ENCODE data around the gene DNAH14.
A peak's percentile ranks its signal among the peaks of the same experiment; 100 is the strongest.
"Not testable (repeated sequence)": the region's sequence is repeated elsewhere in the genome, so short reads cannot be mapped to it uniquely, and the experiment has no call there.

DNAH14 gene

GRCh38 chr1:224933584-224933983 lies 4.1 kb downstream of the DNAH14 start:
- Histone ChIP-seq H3K4me3 (ENCODE audit: control insufficient read depth in 1 of 7, extremely low read depth in 1 of 7, insufficient read depth in 4 of 7, low read depth in 2 of 7, low read length in 6 of 7) (no peak overlapping the region), H3K27ac (ENCODE audit: insufficient read depth in 1 of 2, low read depth in 1 of 2, low read length in 2 of 2, poor library complexity in 1 of 2, severe bottlenecking in 2 of 2) (no peak overlapping the region), H3K27me3 (replicated peaks in 2 of 5; ENCODE audit: control insufficient read depth in 4 of 5, insufficient read depth in 5 of 5, low read length in 4 of 5) (no peaks in the 10 kb centered on the region), H3K4me1 (ENCODE audit: control extremely low read depth in 1 of 4, control insufficient read depth in 4 of 4, insufficient read depth in 4 of 4, low read length in 3 of 4) (peaks cover 0 to 10% (median 6%) of the 10 kb centered on the region in 4 experiments), H3K9me3 (ENCODE audit: control extremely low read depth in 1 of 5, control insufficient read depth in 4 of 5, insufficient read depth in 2 of 5, low read depth in 1 of 5, low read length in 4 of 5) (peaks cover 9 to 42% (median 14%) of the 10 kb centered on the region in 5 experiments), H3K36me3 (ENCODE audit: control insufficient read depth in 4 of 4, insufficient read depth in 4 of 4, low read length in 3 of 4) (peaks cover 0 to 2% (median 0%) of the 10 kb centered on the region in 4 experiments)
- WGBS (ENCODE audit: insufficient coverage) = no CpG with 5 or more reads among the region's 4 CpGs
- CTCF ChIA-PET = no interaction called here
- POLR2A ChIA-PET = no interaction called here
- DNase-seq = no peak

GRCh38 chr1:224938652-224939051 lies 9.2 kb downstream of the DNAH14 start:
- H3K4me3 ChIP-seq (ENCODE audit: control insufficient read depth in 1 of 7, extremely low read depth in 1 of 7, insufficient read depth in 4 of 7, low read depth in 2 of 7, low read length in 6 of 7) = no peak overlapping the region
- H3K27me3 ChIP-seq (replicated peaks in 2 of 5; ENCODE audit: control insufficient read depth in 4 of 5, insufficient read depth in 5 of 5, low read length in 4 of 5) = no peaks in the 10 kb centered on the region
- no CpG with 5 or more reads among the region's 4 CpGs for WGBS (ENCODE audit: insufficient coverage)
- CTCF ChIA-PET = interaction anchor here (1.1 kb wide), 1 partner anchor 16 kb away, joined by 4 read pairs; no protein-coding TSS in a partner anchor
- H3K36me3 ChIP-seq (ENCODE audit: control insufficient read depth in 4 of 4, insufficient read depth in 4 of 4, low read length in 3 of 4) = peaks cover 0 to 2% (median 0%) of the 10 kb centered on the region in 4 experiments
- no peaks in the 10 kb centered on the region for H3K4me1 ChIP-seq (ENCODE audit: control extremely low read depth in 1 of 4, control insufficient read depth in 4 of 4, insufficient read depth in 4 of 4, low read length in 3 of 4)
- DNase-seq = no peak
- H3K9me3 ChIP-seq (ENCODE audit: control extremely low read depth in 1 of 5, control insufficient read depth in 4 of 5, insufficient read depth in 2 of 5, low read depth in 1 of 5, low read length in 4 of 5) = peaks cover 4 to 37% (median 9%) of the 10 kb centered on the region in 5 experiments
- no peak overlapping the region for H3K27ac ChIP-seq (ENCODE audit: insufficient read depth in 1 of 2, low read depth in 1 of 2, low read length in 2 of 2, poor library complexity in 1 of 2, severe bottlenecking in 2 of 2)
- POLR2A ChIA-PET = no interaction called here

GRCh38 chr1:224939844-224940425 lies 10.5 kb downstream of the DNAH14 start:
- no peaks in the 10 kb centered on the region for H3K36me3 ChIP-seq (ENCODE audit: control insufficient read depth in 4 of 4, insufficient read depth in 4 of 4, low read length in 3 of 4)
- no peak overlapping the region for H3K27ac ChIP-seq (ENCODE audit: insufficient read depth in 1 of 2, low read depth in 1 of 2, low read length in 2 of 2, poor library complexity in 1 of 2, severe bottlenecking in 2 of 2)
- no peak overlapping the region for H3K4me3 ChIP-seq (ENCODE audit: control insufficient read depth in 1 of 7, extremely low read depth in 1 of 7, insufficient read depth in 4 of 7, low read depth in 2 of 7, low read length in 6 of 7)
- no peaks in the 10 kb centered on the region for H3K4me1 ChIP-seq (ENCODE audit: control extremely low read depth in 1 of 4, control insufficient read depth in 4 of 4, insufficient read depth in 4 of 4, low read length in 3 of 4)
- peaks cover 0 to 26% (median 4%) of the 10 kb centered on the region in 5 experiments for H3K9me3 ChIP-seq (ENCODE audit: control extremely low read depth in 1 of 5, control insufficient read depth in 4 of 5, insufficient read depth in 2 of 5, low read depth in 1 of 5, low read length in 4 of 5)
- POLR2A ChIA-PET = no interaction called here
- CTCF ChIA-PET = interaction anchor here (1.5 kb wide), 1 partner anchor 17 kb away, joined by 6 read pairs; no protein-coding TSS in a partner anchor
- H3K27me3 ChIP-seq (replicated peaks in 2 of 5; ENCODE audit: control insufficient read depth in 4 of 5, insufficient read depth in 5 of 5, low read length in 4 of 5) = no peaks in the 10 kb centered on the region
- peak in 1 of 3 donors; percentile 22 for DNase-seq

GRCh38 chr1:224940735-224941134 lies 11.3 kb downstream of the DNAH14 start:
- H3K27ac ChIP-seq (ENCODE audit: insufficient read depth in 1 of 2, low read depth in 1 of 2, low read length in 2 of 2, poor library complexity in 1 of 2, severe bottlenecking in 2 of 2); H3K27me3 ChIP-seq (replicated peaks in 2 of 5; ENCODE audit: control insufficient read depth in 4 of 5, insufficient read depth in 5 of 5, low read length in 4 of 5); H3K4me1 ChIP-seq (ENCODE audit: control extremely low read depth in 1 of 4, control insufficient read depth in 4 of 4, insufficient read depth in 4 of 4, low read length in 3 of 4); POLR2A ChIA-PET; H3K36me3 ChIP-seq (ENCODE audit: control insufficient read depth in 4 of 4, insufficient read depth in 4 of 4, low read length in 3 of 4); H3K4me3 ChIP-seq (ENCODE audit: control insufficient read depth in 1 of 7, extremely low read depth in 1 of 7, insufficient read depth in 4 of 7, low read depth in 2 of 7, low read length in 6 of 7); DNase-seq: not testable (repeated sequence)
- WGBS (ENCODE audit: insufficient coverage) = no CpG with 5 or more reads among the region's 3 CpGs
- CTCF ChIA-PET = interaction anchor here (1.5 kb wide), 1 partner anchor 18 kb away, joined by 6 read pairs; no protein-coding TSS in a partner anchor
- H3K9me3 ChIP-seq (ENCODE audit: control extremely low read depth in 1 of 5, control insufficient read depth in 4 of 5, insufficient read depth in 2 of 5, low read depth in 1 of 5, low read length in 4 of 5) = peaks cover 0 to 19% (median 4%) of the 10 kb centered on the region in 5 experiments

- H3K4me3 ChIP-seq (ENCODE audit: control insufficient read depth in 1 of 7, extremely low read depth in 1 of 7, insufficient read depth in 4 of 7, low read depth in 2 of 7, low read length in 6 of 7); H3K27me3 ChIP-seq (replicated peaks in 2 of 5; ENCODE audit: control insufficient read depth in 4 of 5, insufficient read depth in 5 of 5, low read length in 4 of 5); DNase-seq; POLR2A ChIA-PET; CTCF ChIA-PET; H3K36me3 ChIP-seq (ENCODE audit: control insufficient read depth in 4 of 4, insufficient read depth in 4 of 4, low read length in 3 of 4); H3K27ac ChIP-seq (ENCODE audit: insufficient read depth in 1 of 2, low read depth in 1 of 2, low read length in 2 of 2, poor library complexity in 1 of 2, severe bottlenecking in 2 of 2); H3K4me1 ChIP-seq (ENCODE audit: control extremely low read depth in 1 of 4, control insufficient read depth in 4 of 4, insufficient read depth in 4 of 4, low read length in 3 of 4); H3K9me3 ChIP-seq (ENCODE audit: control extremely low read depth in 1 of 5, control insufficient read depth in 4 of 5, insufficient read depth in 2 of 5, low read depth in 1 of 5, low read length in 4 of 5): not testable (repeated sequence)
- WGBS (ENCODE audit: insufficient coverage) = 97% methylated on average over 9 of the region's 10 CpGs
Observed at GRCh38 chr1:224945651-224946348, 16.3 kb downstream of the DNAH14 start.

- DNase-seq; CTCF ChIA-PET; H3K27me3 ChIP-seq (replicated peaks in 2 of 5; ENCODE audit: control insufficient read depth in 4 of 5, insufficient read depth in 5 of 5, low read length in 4 of 5); H3K27ac ChIP-seq (ENCODE audit: insufficient read depth in 1 of 2, low read depth in 1 of 2, low read length in 2 of 2, poor library complexity in 1 of 2, severe bottlenecking in 2 of 2); POLR2A ChIA-PET; H3K36me3 ChIP-seq (ENCODE audit: control insufficient read depth in 4 of 4, insufficient read depth in 4 of 4, low read length in 3 of 4); H3K4me1 ChIP-seq (ENCODE audit: control extremely low read depth in 1 of 4, control insufficient read depth in 4 of 4, insufficient read depth in 4 of 4, low read length in 3 of 4); H3K4me3 ChIP-seq (ENCODE audit: control insufficient read depth in 1 of 7, extremely low read depth in 1 of 7, insufficient read depth in 4 of 7, low read depth in 2 of 7, low read length in 6 of 7); H3K9me3 ChIP-seq (ENCODE audit: control extremely low read depth in 1 of 5, control insufficient read depth in 4 of 5, insufficient read depth in 2 of 5, low read depth in 1 of 5, low read length in 4 of 5): not testable (repeated sequence)
- WGBS (ENCODE audit: insufficient coverage) = 100% methylated on average over 4 of the region's 6 CpGs
Observed at GRCh38 chr1:224946349-224946691, 16.8 kb downstream of the DNAH14 start.

- Histone ChIP-seq H3K27me3 (replicated peaks in 2 of 5; ENCODE audit: control insufficient read depth in 4 of 5, insufficient read depth in 5 of 5, low read length in 4 of 5) (no peaks in the 10 kb centered on the region), H3K4me1 (ENCODE audit: control extremely low read depth in 1 of 4, control insufficient read depth in 4 of 4, insufficient read depth in 4 of 4, low read length in 3 of 4) (no peaks in the 10 kb centered on the region), H3K9me3 (ENCODE audit: control extremely low read depth in 1 of 5, control insufficient read depth in 4 of 5, insufficient read depth in 2 of 5, low read depth in 1 of 5, low read length in 4 of 5) (peaks cover 0 to 5% (median under 1%) of the 10 kb centered on the region in 5 experiments), H3K36me3 (ENCODE audit: control insufficient read depth in 4 of 4, insufficient read depth in 4 of 4, low read length in 3 of 4) (peaks cover 0 to 31% (median 9%) of the 10 kb centered on the region in 4 experiments), H3K27ac (ENCODE audit: insufficient read depth in 1 of 2, low read depth in 1 of 2, low read length in 2 of 2, poor library complexity in 1 of 2, severe bottlenecking in 2 of 2) (no peak overlapping the region), H3K4me3 (ENCODE audit: control insufficient read depth in 1 of 7, extremely low read depth in 1 of 7, insufficient read depth in 4 of 7, low read depth in 2 of 7, low read length in 6 of 7) (no peak overlapping the region)
- CTCF ChIA-PET = no interaction called here
- 92% methylated on average over 2 of the region's 3 CpGs for WGBS (ENCODE audit: insufficient coverage)
- POLR2A ChIA-PET = no interaction called here
- DNase-seq = peak in 2 of 3 donors; percentile 42 to 66
Observed at GRCh38 chr1:224957696-224958095, 28.2 kb downstream of the DNAH14 start.

Measured in common myeloid progenitor, CD34-positive (primary cell).